Fibroblast of lung (primary cell): ENCODE results near the gene CORO2A.

Source experiments
- EZH2 ChIP-seq: IDR thresholded peaks from 2 replicates; pipeline ENCODE4 v1.5.1; 2012; ENCODE audit warnings: low read length, control low read depth, mild to moderate bottlenecking; ENCODE audit errors: missing control alignments
- TF ChIP-seq, protein P1 (sequence below), 2 donors: IDR thresholded peaks in 1 of 2; conservative IDR thresholded peaks in 1 of 2; 1 replicate in 1 of 2; 2 replicates in 1 of 2; pipeline ENCODE4 v1.5.1; 2011 to 2012; ENCODE audit warnings: low read length in 2 of 2, control low read depth in 1 of 2, inconsistent platforms in 1 of 2, low read depth in 1 of 2, mild to moderate bottlenecking in 1 of 2

DNA sequence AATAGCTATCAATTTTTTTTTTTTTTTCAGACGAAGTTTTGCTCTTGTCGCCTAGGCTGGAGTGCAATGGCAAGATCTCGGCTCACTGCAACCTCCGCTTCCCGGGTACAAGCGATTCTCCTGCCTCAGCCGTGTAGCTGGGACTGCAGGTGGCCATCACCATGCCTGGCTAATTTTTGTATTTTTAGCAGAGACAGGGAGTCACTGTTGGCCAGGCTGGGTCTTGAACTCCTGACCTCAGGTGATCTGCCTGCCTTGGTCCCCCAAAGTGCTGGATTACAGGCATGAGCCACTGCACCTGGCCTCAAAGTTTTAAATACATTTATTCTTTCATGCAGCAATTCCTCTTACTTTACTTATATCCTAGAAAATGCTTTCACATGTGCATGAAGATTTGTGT lies 91.0 kb downstream of the CORO2A start:
- TF ChIP-seq, protein P1, sequence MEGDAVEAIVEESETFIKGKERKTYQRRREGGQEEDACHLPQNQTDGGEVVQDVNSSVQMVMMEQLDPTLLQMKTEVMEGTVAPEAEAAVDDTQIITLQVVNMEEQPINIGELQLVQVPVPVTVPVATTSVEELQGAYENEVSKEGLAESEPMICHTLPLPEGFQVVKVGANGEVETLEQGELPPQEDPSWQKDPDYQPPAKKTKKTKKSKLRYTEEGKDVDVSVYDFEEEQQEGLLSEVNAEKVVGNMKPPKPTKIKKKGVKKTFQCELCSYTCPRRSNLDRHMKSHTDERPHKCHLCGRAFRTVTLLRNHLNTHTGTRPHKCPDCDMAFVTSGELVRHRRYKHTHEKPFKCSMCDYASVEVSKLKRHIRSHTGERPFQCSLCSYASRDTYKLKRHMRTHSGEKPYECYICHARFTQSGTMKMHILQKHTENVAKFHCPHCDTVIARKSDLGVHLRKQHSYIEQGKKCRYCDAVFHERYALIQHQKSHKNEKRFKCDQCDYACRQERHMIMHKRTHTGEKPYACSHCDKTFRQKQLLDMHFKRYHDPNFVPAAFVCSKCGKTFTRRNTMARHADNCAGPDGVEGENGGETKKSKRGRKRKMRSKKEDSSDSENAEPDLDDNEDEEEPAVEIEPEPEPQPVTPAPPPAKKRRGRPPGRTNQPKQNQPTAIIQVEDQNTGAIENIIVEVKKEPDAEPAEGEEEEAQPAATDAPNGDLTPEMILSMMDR (conservative IDR thresholded peaks at IDR 0.05 in 1 of 2, IDR thresholded peaks at IDR 0.05 in 1 of 2; ENCODE audit: low read depth in 1 of 2, low read length in 2 of 2): no peak
- TF ChIP-seq EZH2: no peak
